Mucosa of descending colon (tissue), 3 donors: ENCODE measurements around the gene SLC37A3. TPM values are rescaled to one million over a fixed set of nuclear protein-coding genes. Genes with fewer than 3 reads are reported as not detected.
"Not testable (repeated sequence)": the region's sequence is repeated elsewhere in the genome, so short reads cannot be mapped to it uniquely, and the experiment has no call there.

Source experiments
- ATAC-seq: fragments of 200-7000 bp; cut with Tn5 transposase; one replicate; pipeline ENCODE4 v1.9.1; 2020; ENCODE audit warnings: mild to moderate bottlenecking, moderate library complexity
- DNase-seq, 3 donors: peaks; one replicate each; pipeline ENCODE4 v3.0.0-alpha.2; 2020
- H3K36me3 ChIP-seq: fragments of 200-600 bp; one replicate; pipeline ENCODE4 v1.8.0; 2021; ENCODE audit warnings: low read depth, mild to moderate bottlenecking
- H3K4me1 ChIP-seq: fragments of 200-600 bp; one replicate; pipeline ENCODE4 v1.8.0; 2021; ENCODE audit warnings: low read depth, mild to moderate bottlenecking
- H3K4me3 ChIP-seq: fragments of 200-600 bp; one replicate; pipeline ENCODE4 v1.8.0; 2021; ENCODE audit warnings: mild to moderate bottlenecking
- H3K9me3 ChIP-seq: fragments of 200-600 bp; one replicate; pipeline ENCODE4 v1.8.0; 2021; ENCODE audit warnings: mild to moderate bottlenecking
- CTCF ChIP-seq: fragments of 200-600 bp; IDR thresholded peaks from one replicate; pipeline ENCODE4 v1.8.0; 2022; ENCODE audit warnings: antibody characterized with exemption, mild to moderate bottlenecking
- intact Hi-C, 2 donors: fragments of 100-400 bp; cut with DNase I in 1 of 2; cut with micrococcal nuclease in 1 of 2; formaldehyde crosslinking; loops; one replicate each; pipeline versions ENCODE4 v1.11.0 to v1.11.1; 2022; cut with DNase I, micrococcal nuclease
- total RNA-seq, 3 donors: library from RNA; stranded (reverse); fragmentation: NEBNext Ultra II Directional in 2 of 3; extraction: Animal tissue kit (Norgen Biotek cat#: 25700) in 2 of 3; gene quantifications; one replicate each; pipeline versions ENCODE4 v1.2.1 to v1.2.4, GENCODE V29; 2021 to 2023
- donor health status: DM: no; HTN: no; CAD: no; lungs with moderate emphysema.
- donor health status: DM: no; HTN: no; CAD: no.
- donor health status: DM: no; HTN: yes; CAD: no.

SLC37A3 gene
- total RNA-seq, 3 donors from 2014 or later, result 49.0 to 68.6 (median 55.8) TPM

GRCh38 chr7:140314573-140315480 is 83.5 kb downstream of the SLC37A3 start:
- ATAC-seq (no peak), DNase-seq (no peak)
- intact Hi-C loops, result loop anchor here in 1 of 2 donors (10.0 kb wide), 1 partner anchor 130 kb away; no protein-coding TSS in a partner anchor
- Histone ChIP-seq H3K4me3 (no peak overlapping the region), H3K36me3 (no peaks in the 10 kb centered on the region), H3K4me1 (peaks cover 18% of the 10 kb centered on the region), H3K9me3 (peaks cover 2% of the 10 kb centered on the region)
- no peak for TF ChIP-seq CTCF

DNA sequence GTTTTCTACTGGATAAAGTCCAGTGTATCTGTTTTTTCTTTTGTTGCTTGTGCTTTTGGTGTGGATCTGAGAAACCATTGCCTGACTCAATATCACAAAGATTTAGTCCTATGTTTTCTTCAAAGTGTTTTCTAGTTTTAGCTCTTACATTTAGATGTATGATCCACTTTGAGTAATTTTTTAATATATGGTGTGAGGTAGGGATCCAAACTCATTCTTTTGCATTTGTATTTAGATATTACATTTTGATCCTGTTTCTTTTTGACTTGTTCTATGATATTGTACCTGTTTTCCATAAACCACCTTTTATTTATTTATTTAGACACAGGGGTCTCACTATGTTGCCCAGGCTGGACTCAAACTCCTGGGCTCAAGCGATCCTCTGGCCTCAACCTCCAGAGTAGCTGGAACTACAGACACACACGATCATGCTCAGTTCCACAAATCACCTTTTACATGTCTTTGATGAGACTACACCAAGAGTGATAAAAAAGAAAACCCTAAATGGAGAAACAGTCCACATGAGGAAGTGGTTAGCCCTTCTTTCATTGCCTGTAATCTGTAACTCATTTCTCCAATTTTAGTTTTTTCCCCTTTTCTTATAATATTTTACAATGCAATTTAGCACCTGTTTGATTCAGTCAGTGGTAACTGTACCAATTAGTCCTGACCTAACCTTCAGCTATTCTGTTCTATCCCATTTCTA is 86.0 kb downstream of the SLC37A3 start:
- no peak overlapping the region for H3K4me3 ChIP-seq
- peaks cover 28% of the 10 kb centered on the region for H3K4me1 ChIP-seq
- peaks cover 2% of the 10 kb centered on the region for H3K9me3 ChIP-seq
- TF ChIP-seq CTCF, result no peak
- intact Hi-C loops, result loop anchor here in 1 of 2 donors (10.0 kb wide), 1 partner anchor 127 kb away; no protein-coding TSS in a partner anchor
- no peaks in the 10 kb centered on the region for H3K36me3 ChIP-seq
- no peak for DNase-seq
- no peak for ATAC-seq

GRCh38 chr7:140311128-140311527 is 87.2 kb downstream of the SLC37A3 start:
- intact Hi-C loops, result loop anchor here in 1 of 2 donors (10.0 kb wide), 1 partner anchor 126 kb away; no protein-coding TSS in a partner anchor
- H3K4me1 ChIP-seq, result peaks cover 17% of the 10 kb centered on the region
- DNase-seq, H3K4me3 ChIP-seq, ATAC-seq, H3K36me3 ChIP-seq, H3K9me3 ChIP-seq: not testable (repeated sequence)

- Histone ChIP-seq H3K4me3 (no peak overlapping the region), H3K9me3 (peaks cover 2% of the 10 kb centered on the region), H3K4me1 (peaks cover 12% of the 10 kb centered on the region), H3K36me3 (no peaks in the 10 kb centered on the region)
- intact Hi-C loops, result loop anchor here in 1 of 2 donors (10.0 kb wide), 1 partner anchor 126 kb away; no protein-coding TSS in a partner anchor
- no peak for TF ChIP-seq CTCF
- ATAC-seq, result no peak
- no peak for DNase-seq
These were observed 87.9 kb downstream of the SLC37A3 start for GRCh38 chr7:140310337-140311002.

DNA sequence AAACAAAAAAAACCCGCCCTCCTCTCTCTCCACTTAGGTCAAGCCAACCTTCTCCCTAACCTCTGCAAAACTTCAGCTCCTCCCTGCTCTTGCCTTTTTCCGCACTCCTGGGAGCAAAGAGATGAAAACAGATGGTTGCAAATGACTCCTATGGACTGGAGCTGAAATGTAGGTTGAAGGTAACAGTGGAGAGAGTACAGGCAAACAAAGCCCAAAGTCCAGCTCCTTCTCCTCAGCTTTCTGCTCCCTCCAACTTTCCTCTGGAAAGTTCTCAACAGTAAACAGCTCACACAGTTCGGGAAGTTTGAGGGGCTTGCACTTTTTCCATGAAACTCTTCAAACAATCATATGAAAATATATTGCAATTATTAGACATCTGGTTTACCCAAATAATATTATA is 90.3 kb downstream of the SLC37A3 start:
- DNase-seq (peak in 1 of 3 donors; percentile 30), ATAC-seq (peak; percentile 71)

More for the DNA sequence above, 90.3 kb downstream of the SLC37A3 start:
- H3K4me1 ChIP-seq, result peaks cover 17% of the 10 kb centered on the region
- no peak for TF ChIP-seq CTCF
- no peaks in the 10 kb centered on the region for H3K36me3 ChIP-seq
- intact Hi-C loops, result no loop called here
- no peak overlapping the region for H3K4me3 ChIP-seq
- H3K9me3 ChIP-seq, result peaks cover 2% of the 10 kb centered on the region
